ENCODE measurements around the gene PRKCZ. TPM values are rescaled to one million over a fixed set of nuclear protein-coding genes. Genes with fewer than 3 reads are reported as not detected.

PRKCZ gene
- polyA plus RNA-seq, 1 of the 3 experiments (the other 2 are of a cell fraction), result 24.2 TPM

DNA sequence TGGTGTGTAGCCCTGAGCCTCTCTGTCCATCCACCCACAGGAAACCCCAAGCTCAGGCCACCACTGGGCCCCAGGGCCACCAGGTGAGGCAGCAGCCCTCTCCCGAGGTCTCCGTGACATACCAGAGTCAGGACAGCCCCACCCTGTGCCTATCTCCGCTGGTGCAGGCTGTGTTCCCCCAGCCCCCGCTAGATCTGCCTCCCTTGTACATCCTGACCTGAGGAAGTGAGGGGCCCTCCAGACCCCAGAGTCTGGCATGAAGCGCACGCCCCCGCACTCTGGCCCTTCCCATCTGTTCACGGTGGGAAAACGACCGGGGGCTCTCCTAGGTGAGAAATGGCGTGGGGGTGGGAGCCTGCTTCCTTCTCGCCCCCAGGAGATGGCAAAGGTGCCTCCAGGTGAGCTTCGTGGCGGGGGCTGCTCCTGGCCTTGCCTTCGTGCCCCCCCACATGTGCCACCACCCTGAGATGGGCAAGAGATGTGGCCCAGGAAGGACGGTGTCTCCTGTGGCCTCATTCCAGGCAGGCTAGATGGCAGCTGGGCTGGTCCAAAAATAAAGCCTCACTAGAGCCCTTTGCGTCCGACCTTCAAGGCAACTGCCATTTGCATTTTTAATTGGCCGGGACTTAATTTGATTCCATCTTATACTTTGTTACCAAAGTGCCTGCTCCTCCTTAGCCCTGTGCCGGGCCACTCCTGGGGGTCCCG lies 28.0 kb upstream of the PRKCZ start (continued):
- TF ChIP-seq RFX5 (IDR thresholded peaks at IDR 0.05; ENCODE audit: low read length) (no peak), FOXJ3 (CRISPR knock-in tag; IDR thresholded peaks at IDR 0.05) (no peak), JUND (IDR thresholded peaks at IDR 0.05) (no peak), POLR2AphosphoS5 (IDR thresholded peaks at IDR 0.05; ENCODE audit: low read depth, low read length) (no peak), MXI1 (IDR thresholded peaks at IDR 0.05; ENCODE audit: low read depth, low read length) (no peak), SIN3A (IDR thresholded peaks at IDR 0.05; ENCODE audit: borderline replicate concordance, low read depth, low read length) (no peak), EP300 (IDR thresholded peaks at IDR 0.05; ENCODE audit: borderline replicate concordance in 1 of 2, low read depth in 1 of 2, low read length in 1 of 2) (no peak), EZH2phosphoT487 (IDR thresholded peaks at IDR 0.05; ENCODE audit: borderline replicate concordance, low read depth) (no peak), GATA2 (CRISPR knock-in tag; IDR thresholded peaks at IDR 0.05) (no peak), MEF2A (IDR thresholded peaks at IDR 0.05; ENCODE audit: borderline replicate concordance, low read depth) (no peak)
- TF ChIP-seq, protein P1, sequence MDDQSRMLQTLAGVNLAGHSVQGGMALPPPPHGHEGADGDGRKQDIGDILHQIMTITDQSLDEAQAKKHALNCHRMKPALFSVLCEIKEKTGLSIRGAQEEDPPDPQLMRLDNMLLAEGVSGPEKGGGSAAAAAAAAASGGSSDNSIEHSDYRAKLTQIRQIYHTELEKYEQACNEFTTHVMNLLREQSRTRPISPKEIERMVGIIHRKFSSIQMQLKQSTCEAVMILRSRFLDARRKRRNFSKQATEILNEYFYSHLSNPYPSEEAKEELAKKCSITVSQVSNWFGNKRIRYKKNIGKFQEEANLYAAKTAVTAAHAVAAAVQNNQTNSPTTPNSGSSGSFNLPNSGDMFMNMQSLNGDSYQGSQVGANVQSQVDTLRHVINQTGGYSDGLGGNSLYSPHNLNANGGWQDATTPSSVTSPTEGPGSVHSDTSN (IDR thresholded peaks at IDR 0.05), result no peak

DNA sequence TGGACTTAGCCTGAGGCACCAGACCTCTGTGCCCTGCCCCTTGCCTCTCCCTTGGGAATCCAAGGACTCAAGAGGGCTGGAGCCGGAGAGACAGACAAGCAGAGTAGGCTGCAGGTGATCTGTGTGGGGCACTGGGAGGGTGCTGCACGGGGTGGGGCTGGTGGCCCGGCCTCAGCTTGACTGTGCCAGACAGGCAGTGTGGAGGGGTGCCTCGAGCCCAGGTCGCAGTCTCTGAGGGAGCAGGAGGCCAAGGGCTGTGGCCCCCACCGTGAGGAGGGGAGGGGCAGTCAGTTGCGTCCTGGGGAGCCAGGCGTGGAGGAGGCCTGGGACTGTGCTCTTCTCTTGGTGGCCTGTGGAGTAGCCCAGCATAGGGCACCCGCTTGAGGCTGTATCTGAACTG lies 27.0 kb upstream of the PRKCZ start:
- Histone ChIP-seq H2AFZ (ENCODE audit: low read depth) (no peak overlapping the region), H3K79me2 (ENCODE audit: insufficient read depth) (no peaks in the 10 kb centered on the region), H3K27ac (ENCODE audit: low read depth in 2 of 2, low read length in 1 of 2) (no peak overlapping the region), H4K20me1 (ENCODE audit: insufficient read depth) (no peaks in the 10 kb centered on the region), H3K9me2 (no peaks in the 10 kb centered on the region), H3K9ac (no peak overlapping the region), H3K4me1 (ENCODE audit: control insufficient read depth in 1 of 2, insufficient read depth in 2 of 2, low read depth in 1 of 2, low read length in 1 of 2) (no peaks in the 10 kb centered on the region; a peak in 1 of 4 replicates), H3K9me3 (no peaks in the 10 kb centered on the region), H3F3A (replicated peaks; ENCODE audit: insufficient read depth) (no peaks in the 10 kb centered on the region), H3K27me3 (ENCODE audit: insufficient read depth) (peaks cover 7% of the 10 kb centered on the region; the same call in 1 of the 2 replicates), H3K4me3 (ENCODE audit: low read depth in 2 of 2, low read length in 1 of 2) (no peak overlapping the region), H3K4me2 (no peak overlapping the region), H3K36me3 (replicated peaks in 1 of 2; ENCODE audit: control insufficient read depth in 1 of 2, insufficient read depth in 2 of 2, low read length in 1 of 2) (no peaks in the 10 kb centered on the region)
- CTCF ChIA-PET, result interaction anchor here (0.8 to 7.1 kb wide), 4 partner anchors 10 to 77 kb away, joined by 3 to 63 read pairs (median 18); no protein-coding TSS in a partner anchor
- 83% methylated on average over 2 of the region's 9 CpGs for WGBS (ENCODE audit: low lambda C conversion rate)
- TF ChIP-seq RXRA (IDR thresholded peaks at IDR 0.05; ENCODE audit: borderline replicate concordance, low read depth), result no peak
- no peak for TF ChIP-seq EZH2phosphoT487 (IDR thresholded peaks at IDR 0.05; ENCODE audit: borderline replicate concordance, low read depth)
- TF ChIP-seq SIN3A (IDR thresholded peaks at IDR 0.05; ENCODE audit: borderline replicate concordance, low read depth, low read length), result no peak
- no peak for TF ChIP-seq FOSL2 (IDR thresholded peaks at IDR 0.05; ENCODE audit: borderline replicate concordance, low read depth)
- TF ChIP-seq, protein P2, sequence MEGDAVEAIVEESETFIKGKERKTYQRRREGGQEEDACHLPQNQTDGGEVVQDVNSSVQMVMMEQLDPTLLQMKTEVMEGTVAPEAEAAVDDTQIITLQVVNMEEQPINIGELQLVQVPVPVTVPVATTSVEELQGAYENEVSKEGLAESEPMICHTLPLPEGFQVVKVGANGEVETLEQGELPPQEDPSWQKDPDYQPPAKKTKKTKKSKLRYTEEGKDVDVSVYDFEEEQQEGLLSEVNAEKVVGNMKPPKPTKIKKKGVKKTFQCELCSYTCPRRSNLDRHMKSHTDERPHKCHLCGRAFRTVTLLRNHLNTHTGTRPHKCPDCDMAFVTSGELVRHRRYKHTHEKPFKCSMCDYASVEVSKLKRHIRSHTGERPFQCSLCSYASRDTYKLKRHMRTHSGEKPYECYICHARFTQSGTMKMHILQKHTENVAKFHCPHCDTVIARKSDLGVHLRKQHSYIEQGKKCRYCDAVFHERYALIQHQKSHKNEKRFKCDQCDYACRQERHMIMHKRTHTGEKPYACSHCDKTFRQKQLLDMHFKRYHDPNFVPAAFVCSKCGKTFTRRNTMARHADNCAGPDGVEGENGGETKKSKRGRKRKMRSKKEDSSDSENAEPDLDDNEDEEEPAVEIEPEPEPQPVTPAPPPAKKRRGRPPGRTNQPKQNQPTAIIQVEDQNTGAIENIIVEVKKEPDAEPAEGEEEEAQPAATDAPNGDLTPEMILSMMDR (IDR thresholded peaks at IDR 0.05), result no peak
- POLR2A ChIA-PET, result no interaction called here
- DNase-seq, result no peak

Data from SK-N-SH (cell line).